ENCODE measurements around the gene PTPDC1.
"Not testable (repeated sequence)": the region's sequence is repeated elsewhere in the genome, so short reads cannot be mapped to it uniquely, and the experiment has no call there.

The PTPDC1 gene

DNA sequence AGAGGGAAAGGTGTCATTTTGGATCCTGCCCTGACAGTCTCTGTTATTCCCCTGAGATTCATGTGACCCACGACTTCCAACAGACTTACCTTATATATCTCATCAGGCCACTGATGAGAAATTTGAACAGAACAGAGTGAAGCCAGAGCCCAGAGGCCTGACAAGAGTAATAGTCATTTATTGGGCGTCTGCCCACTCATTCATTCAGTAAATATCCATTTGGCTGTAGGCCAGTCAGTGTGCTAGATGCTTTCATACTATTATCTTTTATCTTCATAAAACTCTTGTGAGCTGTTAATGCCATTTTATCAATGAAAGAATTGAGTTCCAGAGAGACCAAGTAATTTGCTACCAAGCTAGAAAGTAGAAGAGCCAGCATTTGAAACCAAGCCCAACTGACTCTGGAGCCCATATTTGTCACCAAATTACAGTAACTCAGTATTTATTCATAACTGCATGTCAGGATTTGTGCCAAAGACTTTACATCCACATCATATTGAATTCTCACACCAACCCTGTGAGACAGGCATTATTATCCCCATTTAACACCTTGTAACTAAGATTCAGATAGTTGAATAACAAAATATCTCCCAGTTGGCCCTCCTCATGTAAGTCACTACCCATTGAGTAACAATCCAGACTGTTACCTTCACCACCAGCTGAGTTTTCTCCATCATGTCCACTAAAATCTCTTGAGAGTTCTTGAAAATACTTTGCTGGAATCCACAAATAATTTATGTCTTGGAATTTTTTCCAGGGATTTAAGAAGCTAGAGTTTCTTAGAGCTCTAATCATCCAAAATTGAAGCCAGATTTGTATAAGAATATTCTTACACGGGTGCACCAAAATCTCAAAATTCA, 2.5 kb downstream of the PTPDC1 start:
- TF ChIP-seq, protein P1, sequence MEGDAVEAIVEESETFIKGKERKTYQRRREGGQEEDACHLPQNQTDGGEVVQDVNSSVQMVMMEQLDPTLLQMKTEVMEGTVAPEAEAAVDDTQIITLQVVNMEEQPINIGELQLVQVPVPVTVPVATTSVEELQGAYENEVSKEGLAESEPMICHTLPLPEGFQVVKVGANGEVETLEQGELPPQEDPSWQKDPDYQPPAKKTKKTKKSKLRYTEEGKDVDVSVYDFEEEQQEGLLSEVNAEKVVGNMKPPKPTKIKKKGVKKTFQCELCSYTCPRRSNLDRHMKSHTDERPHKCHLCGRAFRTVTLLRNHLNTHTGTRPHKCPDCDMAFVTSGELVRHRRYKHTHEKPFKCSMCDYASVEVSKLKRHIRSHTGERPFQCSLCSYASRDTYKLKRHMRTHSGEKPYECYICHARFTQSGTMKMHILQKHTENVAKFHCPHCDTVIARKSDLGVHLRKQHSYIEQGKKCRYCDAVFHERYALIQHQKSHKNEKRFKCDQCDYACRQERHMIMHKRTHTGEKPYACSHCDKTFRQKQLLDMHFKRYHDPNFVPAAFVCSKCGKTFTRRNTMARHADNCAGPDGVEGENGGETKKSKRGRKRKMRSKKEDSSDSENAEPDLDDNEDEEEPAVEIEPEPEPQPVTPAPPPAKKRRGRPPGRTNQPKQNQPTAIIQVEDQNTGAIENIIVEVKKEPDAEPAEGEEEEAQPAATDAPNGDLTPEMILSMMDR (IDR thresholded peaks at IDR 0.05; ENCODE audit: low read depth, low read length): no peak
- no peak overlapping the region for H3K4me3 ChIP-seq (ENCODE audit: low read depth, low read length)

DNA sequence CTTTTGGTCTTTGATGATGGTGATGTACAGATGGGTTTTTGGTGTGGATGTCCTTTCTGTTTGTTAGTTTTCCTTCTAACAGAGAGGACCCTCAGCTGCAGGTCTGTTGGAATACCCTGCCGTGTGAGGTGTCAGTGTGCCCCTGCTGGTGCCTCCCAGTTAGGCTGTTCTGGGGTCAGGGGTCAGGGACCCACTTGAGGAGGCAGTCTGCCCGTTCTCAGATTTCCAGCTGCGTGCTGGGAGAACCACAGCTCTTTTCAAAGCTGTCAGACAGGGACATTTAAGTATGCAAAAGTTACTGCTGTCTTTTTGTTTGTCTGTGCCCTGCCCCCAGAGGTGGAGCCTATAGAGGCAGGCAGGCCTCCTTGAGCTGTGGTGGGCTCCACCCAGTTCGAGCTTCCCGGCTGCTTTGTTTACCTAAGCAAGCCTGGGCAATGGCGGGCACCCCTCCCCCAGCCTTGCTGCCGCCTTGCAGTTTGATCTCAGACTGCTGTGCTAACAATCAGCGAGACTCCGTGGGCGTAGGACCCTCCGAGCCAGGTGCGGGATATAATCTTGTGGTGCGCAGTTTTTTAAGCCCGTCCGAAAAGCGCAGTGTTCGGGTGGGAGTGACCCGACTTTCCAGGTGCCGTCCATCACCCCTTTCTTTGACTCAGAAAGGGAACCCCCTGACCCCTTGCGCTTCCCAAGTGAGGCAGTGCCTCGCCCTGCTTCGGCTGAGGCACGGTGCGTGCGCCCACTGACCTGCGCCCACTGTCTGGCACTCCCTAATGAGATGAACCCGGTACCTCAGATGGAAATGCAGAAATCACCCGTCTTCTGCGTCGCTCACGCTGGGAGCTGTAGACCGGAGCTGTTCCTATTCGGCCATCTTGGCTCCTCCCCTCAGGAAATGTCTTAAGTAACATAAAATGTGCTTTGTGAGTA, 10.2 kb downstream of the PTPDC1 start:
- not testable (repeated sequence) for H3K4me3 ChIP-seq (ENCODE audit: low read depth, low read length)

DNA sequence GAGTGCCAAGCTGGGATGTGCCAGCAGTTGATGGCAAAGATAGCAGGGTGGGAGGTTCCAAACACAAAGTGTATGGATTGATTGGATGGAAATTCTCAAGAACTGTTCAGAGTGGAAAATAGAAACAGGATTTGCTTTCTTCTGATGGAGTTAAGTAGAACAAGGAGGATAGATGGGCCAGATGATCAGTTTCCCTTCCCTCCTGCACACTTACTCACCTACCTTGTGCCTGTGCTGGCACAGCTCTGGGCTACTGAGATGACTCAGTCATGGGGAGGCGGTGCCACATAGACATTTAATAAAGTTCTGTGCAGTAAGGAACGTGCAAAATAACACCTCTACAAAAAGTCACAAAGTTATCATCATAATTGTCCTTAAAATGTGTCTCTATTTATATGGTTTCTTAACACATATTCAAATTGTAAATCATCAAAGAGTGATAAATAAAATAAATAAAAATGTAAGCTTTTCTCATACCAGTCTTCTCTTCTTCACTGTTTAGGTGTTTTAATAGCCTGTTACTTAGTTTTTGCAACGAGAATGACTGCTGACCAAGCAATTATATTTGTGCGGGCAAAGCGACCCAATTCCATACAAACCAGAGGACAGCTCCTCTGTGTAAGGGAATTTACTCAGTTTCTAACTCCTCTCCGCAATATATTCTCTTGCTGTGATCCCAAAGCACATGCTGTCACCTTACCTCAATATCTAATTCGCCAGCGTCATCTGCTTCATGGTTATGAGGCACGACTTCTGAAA, 12.7 kb downstream of the PTPDC1 start:
- TF ChIP-seq, protein P1 (IDR thresholded peaks at IDR 0.05; ENCODE audit: low read depth, low read length): no peak
- H3K4me3 ChIP-seq (ENCODE audit: low read depth, low read length): no peak overlapping the region

DNA sequence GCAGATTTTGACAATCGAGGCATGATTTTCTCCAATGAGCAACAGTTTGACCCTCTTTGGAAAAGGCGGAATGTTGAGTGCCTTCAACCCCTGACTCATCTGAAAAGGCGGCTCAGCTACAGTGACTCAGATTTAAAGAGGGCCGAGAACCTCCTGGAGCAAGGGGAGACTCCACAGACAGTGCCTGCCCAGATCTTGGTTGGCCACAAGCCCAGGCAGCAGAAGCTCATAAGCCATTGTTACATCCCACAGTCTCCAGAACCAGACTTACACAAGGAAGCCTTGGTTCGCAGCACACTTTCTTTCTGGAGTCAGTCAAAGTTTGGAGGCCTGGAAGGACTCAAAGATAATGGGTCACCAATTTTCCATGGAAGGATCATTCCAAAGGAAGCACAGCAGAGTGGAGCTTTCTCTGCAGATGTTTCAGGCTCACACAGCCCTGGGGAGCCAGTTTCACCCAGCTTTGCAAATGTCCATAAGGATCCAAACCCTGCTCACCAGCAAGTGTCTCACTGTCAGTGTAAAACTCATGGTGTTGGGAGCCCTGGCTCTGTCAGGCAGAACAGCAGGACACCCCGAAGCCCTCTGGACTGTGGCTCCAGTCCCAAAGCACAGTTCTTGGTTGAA, 13.6 kb downstream of the PTPDC1 start:
- H3K4me3 ChIP-seq (ENCODE audit: low read depth, low read length): no peak overlapping the region
- TF ChIP-seq, protein P1 (IDR thresholded peaks at IDR 0.05; ENCODE audit: low read depth, low read length): no peak

DNA sequence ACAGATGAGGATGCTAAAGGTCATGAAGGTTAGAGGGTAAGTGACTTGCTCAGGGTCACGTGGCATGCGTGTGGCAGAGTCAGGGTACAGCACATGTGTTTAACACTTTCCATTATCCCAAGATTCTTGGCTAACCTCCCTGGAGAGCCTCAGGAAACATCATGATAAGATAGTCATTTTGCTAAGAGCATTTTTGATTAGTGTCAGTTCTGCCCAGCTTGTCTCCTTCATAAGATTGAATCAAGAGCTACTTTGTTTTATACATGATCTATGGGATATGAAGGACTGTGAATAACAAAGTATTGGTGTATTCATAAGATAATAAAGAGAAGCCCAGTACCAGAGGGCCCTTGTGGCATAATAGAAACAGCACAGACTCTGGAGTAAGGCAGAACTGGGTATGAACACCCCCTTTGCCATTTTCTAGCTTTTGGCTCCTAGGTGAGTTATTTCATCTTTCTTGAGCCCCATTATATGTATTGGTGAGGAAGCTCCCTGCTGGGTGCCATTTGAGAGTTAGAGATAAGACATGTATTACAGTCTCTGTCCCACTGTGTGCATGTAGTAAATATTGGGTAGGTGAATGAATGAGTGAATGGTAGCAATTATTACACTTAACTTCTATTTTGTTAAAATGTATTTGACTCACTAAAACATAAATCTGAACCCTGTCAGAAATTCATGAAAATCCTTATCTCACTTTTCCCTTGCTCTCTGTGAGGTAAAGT, 16.1 kb downstream of the PTPDC1 start:
- no peak overlapping the region for H3K4me3 ChIP-seq (ENCODE audit: low read depth, low read length)
- TF ChIP-seq, protein P1 (IDR thresholded peaks at IDR 0.05; ENCODE audit: low read depth, low read length): no peak

DNA sequence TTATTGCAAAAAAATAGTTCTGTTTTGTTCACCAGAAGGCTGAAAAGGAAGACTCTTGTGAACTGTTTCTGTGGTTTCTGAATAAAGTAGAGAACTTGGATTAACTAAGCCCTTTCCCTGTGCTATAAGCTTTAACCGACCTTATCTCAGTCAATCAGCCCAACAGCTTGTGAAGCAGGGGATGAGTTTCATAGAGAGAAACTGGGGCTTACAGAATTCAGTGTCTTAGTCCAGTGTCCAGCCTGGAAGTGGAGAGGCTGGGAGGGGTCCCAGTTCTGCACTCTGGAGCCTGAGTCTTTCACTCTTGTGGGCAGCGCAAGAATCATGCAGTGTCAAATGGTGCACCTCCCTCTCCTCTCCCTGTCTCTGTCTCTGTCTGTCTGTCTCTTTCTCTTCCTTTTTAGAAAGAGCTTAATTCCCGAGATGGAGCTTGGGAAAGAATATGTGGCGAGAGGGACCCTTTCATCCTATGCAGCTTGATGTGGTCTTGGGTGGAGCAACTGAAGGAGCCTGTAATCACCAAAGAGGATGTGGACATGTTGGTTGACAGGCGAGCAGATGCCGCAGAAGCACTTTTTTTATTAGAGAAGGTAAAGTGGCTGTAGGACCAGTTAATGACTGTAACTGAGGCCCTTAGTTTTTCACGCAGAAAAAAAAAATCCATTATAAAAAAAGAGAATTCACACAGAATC, 17.0 kb downstream of the PTPDC1 start:
- no peak overlapping the region for H3K4me3 ChIP-seq (ENCODE audit: low read depth, low read length)
- TF ChIP-seq, protein P1 (IDR thresholded peaks at IDR 0.05; ENCODE audit: low read depth, low read length): no peak

Data from WI38 (cell line).